Panc1 (cell line): ENCODE results near the gene PRDX1. TPM values are rescaled to one million over a fixed set of nuclear protein-coding genes. Genes with fewer than 3 reads are reported as not detected.
"Not testable (repeated sequence)": the region's sequence is repeated elsewhere in the genome, so short reads cannot be mapped to it uniquely, and the experiment has no call there.

ENCODE experiments used
- ATAC-seq: fragments of 200-7000 bp; cut with Tn5 transposase; 2 replicates; pipeline ENCODE4 v1.9.1; 2020; ENCODE audit warnings: mild to moderate bottlenecking, moderate library complexity
- BruUV-seq: library from RNA; stranded (reverse); fragments of 400-500 nt; replicated peaks from 2 replicates; lab custom pipeline; 2021; lab: Mats Ljungman, UMichigan
- CTCF ChIA-PET: fragments of 300-600 bp; sonication (Branson Sonifier 250); formaldehyde crosslinking; loops from one replicate; lab custom pipeline; 2022; ENCODE audit warnings: antibody characterized with exemption; lab: Charles Lee
- POLR2A ChIA-PET: fragments of 300-600 bp; sonication (Branson Sonifier 250); formaldehyde crosslinking; loops from one replicate; lab custom pipeline; 2022; ENCODE audit warnings: antibody characterized with exemption; lab: Charles Lee
- DNase-seq: peaks from one replicate; pipeline ENCODE4 v3.0.0-alpha.2; 2010; ENCODE audit warnings: low read depth, low spot score
- H3K27ac ChIP-seq: 2 replicates; pipeline ENCODE4 v1.5.1; 2011; ENCODE audit warnings: mild to moderate bottlenecking, low read length, inconsistent platforms
- H3K27me3 ChIP-seq: fragments of 200-500 bp; sonication (Bioruptor generic); 2 replicates; pipeline ENCODE4 v1.6.0; 2014; ENCODE audit warnings: low read length, inconsistent platforms; ENCODE audit not compliant: control insufficient read depth, insufficient read depth
- H3K36me3 ChIP-seq: fragments of 200-500 bp; sonication (Bioruptor generic); 2 replicates; pipeline ENCODE4 v1.5.1; 2014; ENCODE audit warnings: inconsistent platforms, mild to moderate bottlenecking, low read length, moderate library complexity; ENCODE audit not compliant: control insufficient read depth, insufficient read depth
- H3K4me1 ChIP-seq: 2 replicates; pipeline ENCODE4 v1.5.1; 2011; ENCODE audit warnings: inconsistent platforms, mild to moderate bottlenecking, low read length, moderate library complexity; ENCODE audit not compliant: control insufficient read depth, insufficient read depth
- H3K4me3 ChIP-seq, 2 experiments: 2 replicates each; pipeline ENCODE4 v1.5.1; 2011 to 2012; ENCODE audit warnings: low read depth in 2 of 2, low read length in 2 of 2, mild to moderate bottlenecking in 2 of 2, inconsistent platforms in 1 of 2, moderate library complexity in 1 of 2
- H3K9me3 ChIP-seq: fragments of 200-500 bp; sonication (Bioruptor generic); 2 replicates; pipeline ENCODE4 v1.5.1; 2014; ENCODE audit warnings: low read depth, mild to moderate bottlenecking, inconsistent platforms, low read length, moderate library complexity; ENCODE audit not compliant: control insufficient read depth, insufficient read depth
- CTCF ChIP-seq: fragments of 450-650 bp; IDR thresholded peaks from 2 replicates; pipeline ENCODE4 v1.5.1; 2017; ENCODE audit warnings: mild to moderate bottlenecking
- POLR2AphosphoS5 ChIP-seq: IDR thresholded peaks from 2 replicates; pipeline ENCODE4 v1.6.1; 2012; ENCODE audit warnings: mild to moderate bottlenecking, low read depth, low read length, moderate library complexity
- REST ChIP-seq, 2 experiments: IDR thresholded peaks; 2 replicates each; pipeline ENCODE4 v1.6.1; 2011 to 2012; ENCODE audit warnings: low read depth in 2 of 2, control low read depth in 1 of 2, low read length in 1 of 2, mild to moderate bottlenecking in 1 of 2, moderate library complexity in 1 of 2; ENCODE audit not compliant: insufficient read depth in 1 of 2
- SIN3A ChIP-seq: IDR thresholded peaks from 2 replicates; pipeline ENCODE4 v1.6.1; 2012; ENCODE audit warnings: low read depth, mild to moderate bottlenecking, low read length, moderate library complexity, borderline replicate concordance; ENCODE audit not compliant: insufficient read depth
- TCF7L2 ChIP-seq: IDR thresholded peaks from 2 replicates; pipeline ENCODE4 v1.6.1; 2011; ENCODE audit warnings: mild to moderate bottlenecking, low read depth, low read length, inconsistent platforms
- in situ Hi-C: cut with HindIII; loops from 2 replicates; pipeline ENCODE4 v1.10.0; 2016; ENCODE audit warnings: low sequenced_read_pairs, low pct_unique_long_range_greater_than_20kb
- intact Hi-C: fragments of 100-400 bp; cut with micrococcal nuclease; formaldehyde crosslinking; loops from one replicate; pipeline ENCODE4 v1.10.0; 2022; ENCODE audit not compliant: unreplicated experiment
- total RNA-seq: library from RNA; stranded (reverse); gene quantifications from one replicate; pipeline ENCODE4 v1.2.1, GENCODE V29; 2021; ENCODE audit not compliant: unreplicated experiment

Gene PRDX1
- total RNA-seq, 1 experiment from 2014 or later, result 719 TPM

GRCh38 chr1:45473302-45473701 lies 48.4 kb downstream of the PRDX1 start:
- DNase-seq, result no peak
- intact Hi-C loops, result no loop called here
- H3K4me3 ChIP-seq, result no peak overlapping the region
- H3K4me1 ChIP-seq, result no peaks in the 10 kb centered on the region
- H3K36me3 ChIP-seq, result no peaks in the 10 kb centered on the region
- no peak for TF ChIP-seq POLR2AphosphoS5
- no peak for TF ChIP-seq TCF7L2
- TF ChIP-seq REST (IDR thresholded peaks at IDR 0.05; ENCODE audit: insufficient read depth in 1 of 2, low read depth in 2 of 2, low read length in 1 of 2), result no peak
- no peak for TF ChIP-seq CTCF
- no peak for TF ChIP-seq SIN3A
- ATAC-seq, result 0 out of 2 replicates have a peak, but pooled peaks have one; percentile 45
- ChIA-PET CTCF (interaction anchor here (0.7 kb wide), 1 partner anchor 868 kb away, joined by 7 read pairs; no protein-coding TSS in a partner anchor), POLR2A (no interaction called here)
- no peaks in the 10 kb centered on the region for H3K9me3 ChIP-seq
- H3K27me3 ChIP-seq, result no peaks in the 10 kb centered on the region; the same call in 1 of the 2 replicates
- no peak overlapping the region for H3K27ac ChIP-seq
- BruUV-seq, result no TSS peak
- in situ Hi-C loops, result no loop called here

- H3K27me3 ChIP-seq, result no peaks in the 10 kb centered on the region; the same call in 1 of the 2 replicates
- H3K4me3 ChIP-seq, result no peak overlapping the region
- H3K4me1 ChIP-seq, result no peaks in the 10 kb centered on the region
- BruUV-seq, result no TSS peak
- no peaks in the 10 kb centered on the region for H3K9me3 ChIP-seq
- in situ Hi-C loops, result no loop called here
- intact Hi-C loops, result no loop called here
- DNase-seq (no peak), ATAC-seq (no peak)
- no peaks in the 10 kb centered on the region for H3K36me3 ChIP-seq
- TF ChIP-seq CTCF, result no peak
- TF ChIP-seq TCF7L2, result no peak
- TF ChIP-seq REST (IDR thresholded peaks at IDR 0.05; ENCODE audit: insufficient read depth in 1 of 2, low read depth in 2 of 2, low read length in 1 of 2), result no peak
- no peak for TF ChIP-seq SIN3A
- no peak for TF ChIP-seq POLR2AphosphoS5
- H3K27ac ChIP-seq, result no peak overlapping the region
- POLR2A ChIA-PET, result no interaction called here
- CTCF ChIA-PET, result interaction anchor here (0.5 kb wide), 1 partner anchor 30 kb away, joined by 4 read pairs; no protein-coding TSS in a partner anchor
Measured at GRCh38 chr1:45470306-45470798, 51.3 kb downstream of the PRDX1 start.

GRCh38 chr1:45467353-45467752 lies 54.3 kb downstream of the PRDX1 start:
- CTCF ChIA-PET, intact Hi-C loops, H3K4me3 ChIP-seq, POLR2A ChIA-PET, H3K4me1 ChIP-seq, H3K27me3 ChIP-seq, H3K9me3 ChIP-seq, in situ Hi-C loops, H3K27ac ChIP-seq, DNase-seq, ATAC-seq, BruUV-seq, H3K36me3 ChIP-seq: not testable (repeated sequence)
